ENCODE results near the gene PSMA3.

DNA sequence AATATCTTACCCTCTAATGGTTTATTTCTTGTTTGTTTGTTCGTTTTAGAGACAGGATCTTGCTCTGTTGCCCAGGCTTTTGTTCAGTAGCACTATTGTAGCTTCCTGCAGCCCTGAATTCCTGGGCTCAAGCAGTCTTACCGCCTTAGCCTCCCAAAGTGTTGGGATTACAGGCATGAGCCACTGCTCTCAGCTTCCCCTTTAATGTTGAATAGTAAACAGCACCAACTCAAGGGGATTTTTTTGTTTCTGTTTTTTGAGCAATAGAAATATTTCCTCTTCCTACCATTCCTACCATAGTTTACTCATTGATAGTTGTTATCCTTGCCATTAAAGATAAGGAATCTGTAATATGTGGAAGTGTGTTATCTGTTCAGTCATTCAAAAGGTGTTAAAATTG lies 64.4 kb downstream of the PSMA3 start:
- TF ChIP-seq, protein P1, sequence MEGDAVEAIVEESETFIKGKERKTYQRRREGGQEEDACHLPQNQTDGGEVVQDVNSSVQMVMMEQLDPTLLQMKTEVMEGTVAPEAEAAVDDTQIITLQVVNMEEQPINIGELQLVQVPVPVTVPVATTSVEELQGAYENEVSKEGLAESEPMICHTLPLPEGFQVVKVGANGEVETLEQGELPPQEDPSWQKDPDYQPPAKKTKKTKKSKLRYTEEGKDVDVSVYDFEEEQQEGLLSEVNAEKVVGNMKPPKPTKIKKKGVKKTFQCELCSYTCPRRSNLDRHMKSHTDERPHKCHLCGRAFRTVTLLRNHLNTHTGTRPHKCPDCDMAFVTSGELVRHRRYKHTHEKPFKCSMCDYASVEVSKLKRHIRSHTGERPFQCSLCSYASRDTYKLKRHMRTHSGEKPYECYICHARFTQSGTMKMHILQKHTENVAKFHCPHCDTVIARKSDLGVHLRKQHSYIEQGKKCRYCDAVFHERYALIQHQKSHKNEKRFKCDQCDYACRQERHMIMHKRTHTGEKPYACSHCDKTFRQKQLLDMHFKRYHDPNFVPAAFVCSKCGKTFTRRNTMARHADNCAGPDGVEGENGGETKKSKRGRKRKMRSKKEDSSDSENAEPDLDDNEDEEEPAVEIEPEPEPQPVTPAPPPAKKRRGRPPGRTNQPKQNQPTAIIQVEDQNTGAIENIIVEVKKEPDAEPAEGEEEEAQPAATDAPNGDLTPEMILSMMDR (IDR thresholded peaks at IDR 0.05; ENCODE audit: insufficient read depth, low read depth, low read length): no peak
- no peak for TF ChIP-seq EZH2 (IDR thresholded peaks at IDR 0.05; ENCODE audit: insufficient read depth, low read length)

Measured in astrocyte (in vitro differentiated cells and primary cell).